Measurements from ENCODE around the gene RFX3.

The RFX3 gene

GRCh38 chr9:3348169-3348568 is 177.6 kb downstream of the RFX3 start:
- Histone ChIP-seq H3K9ac (ENCODE audit: low read depth, low read length) (no peak overlapping the region), H3K4me1 (ENCODE audit: insufficient read depth, low read length) (no peaks in the 10 kb centered on the region), H3K36me3 (ENCODE audit: insufficient read depth, low read length) (no peaks in the 10 kb centered on the region), H3K27ac (ENCODE audit: low read depth, low read length) (no peak overlapping the region), H3K9me3 (ENCODE audit: insufficient read depth, low read depth, low read length) (0 out of 2 replicates have a peak, but pooled peaks cover 2% of the 10 kb centered on the region), H3K27me3 (ENCODE audit: insufficient read depth, low read length) (no peaks in the 10 kb centered on the region), H3K4me3 (ENCODE audit: low read length) (no peak overlapping the region)
- WGBS, result no CpG with 5 or more reads among the region's 3 CpGs

- Histone ChIP-seq H3K4me3 (ENCODE audit: low read length) (no peak overlapping the region), H3K9me3 (ENCODE audit: insufficient read depth, low read depth, low read length) (no peaks in the 10 kb centered on the region), H3K27me3 (ENCODE audit: insufficient read depth, low read length) (no peaks in the 10 kb centered on the region), H3K27ac (ENCODE audit: low read depth, low read length) (no peak overlapping the region), H3K4me1 (ENCODE audit: insufficient read depth, low read length) (no peaks in the 10 kb centered on the region), H3K36me3 (ENCODE audit: insufficient read depth, low read length) (no peaks in the 10 kb centered on the region), H3K9ac (ENCODE audit: low read depth, low read length) (no peak overlapping the region)
- WGBS, result 97% methylated on average over 3 of the region's 3 CpGs
Observed at GRCh38 chr9:3346549-3346948, 179.3 kb downstream of the RFX3 start.

GRCh38 chr9:3343671-3344070 is 182.1 kb downstream of the RFX3 start:
- H3K27ac ChIP-seq (ENCODE audit: low read depth, low read length), result no peak overlapping the region
- no peaks in the 10 kb centered on the region for H3K4me1 ChIP-seq (ENCODE audit: insufficient read depth, low read length)
- H3K27me3 ChIP-seq (ENCODE audit: insufficient read depth, low read length), result no peaks in the 10 kb centered on the region
- no peak overlapping the region for H3K4me3 ChIP-seq (ENCODE audit: low read length)
- no peak overlapping the region for H3K9ac ChIP-seq (ENCODE audit: low read depth, low read length)
- H3K36me3 ChIP-seq (ENCODE audit: insufficient read depth, low read length), result no peaks in the 10 kb centered on the region
- no peaks in the 10 kb centered on the region for H3K9me3 ChIP-seq (ENCODE audit: insufficient read depth, low read depth, low read length)

- no peaks in the 10 kb centered on the region for H3K4me1 ChIP-seq (ENCODE audit: insufficient read depth, low read length)
- H3K9ac ChIP-seq (ENCODE audit: low read depth, low read length), result no peak overlapping the region
- no peak overlapping the region for H3K27ac ChIP-seq (ENCODE audit: low read depth, low read length)
- no CpG with 5 or more reads among the region's 2 CpGs for WGBS
- no peaks in the 10 kb centered on the region for H3K27me3 ChIP-seq (ENCODE audit: insufficient read depth, low read length)
- no peak overlapping the region for H3K4me3 ChIP-seq (ENCODE audit: low read length)
- no peaks in the 10 kb centered on the region for H3K9me3 ChIP-seq (ENCODE audit: insufficient read depth, low read depth, low read length)
- H3K36me3 ChIP-seq (ENCODE audit: insufficient read depth, low read length), result no peaks in the 10 kb centered on the region
Observed at GRCh38 chr9:3342159-3342777, 183.5 kb downstream of the RFX3 start.

- no peaks in the 10 kb centered on the region for H3K27me3 ChIP-seq (ENCODE audit: insufficient read depth, low read length)
- no peak overlapping the region for H3K4me3 ChIP-seq (ENCODE audit: low read length)
- H3K36me3 ChIP-seq (ENCODE audit: insufficient read depth, low read length), result no peaks in the 10 kb centered on the region
- H3K27ac ChIP-seq (ENCODE audit: low read depth, low read length), result no peak overlapping the region
- 94% methylated on average over 2 of the region's 3 CpGs for WGBS
- no peak overlapping the region for H3K9ac ChIP-seq (ENCODE audit: low read depth, low read length)
- H3K4me1 ChIP-seq (ENCODE audit: insufficient read depth, low read length), result peaks cover 4% of the 10 kb centered on the region; the same call in 1 of the 2 replicates
- H3K9me3 ChIP-seq (ENCODE audit: insufficient read depth, low read depth, low read length), result no peaks in the 10 kb centered on the region
Observed at GRCh38 chr9:3337515-3338225, 188.1 kb downstream of the RFX3 start.

GRCh38 chr9:3336951-3337350 is 188.8 kb downstream of the RFX3 start:
- Histone ChIP-seq H3K27me3 (ENCODE audit: insufficient read depth, low read length) (no peaks in the 10 kb centered on the region), H3K9me3 (ENCODE audit: insufficient read depth, low read depth, low read length) (no peaks in the 10 kb centered on the region), H3K4me1 (ENCODE audit: insufficient read depth, low read length) (peaks cover 6% of the 10 kb centered on the region; the same call in 1 of the 2 replicates), H3K27ac (ENCODE audit: low read depth, low read length) (no peak overlapping the region), H3K9ac (ENCODE audit: low read depth, low read length) (no peak overlapping the region), H3K36me3 (ENCODE audit: insufficient read depth, low read length) (no peaks in the 10 kb centered on the region), H3K4me3 (ENCODE audit: low read length) (no peak overlapping the region)
- WGBS, result 95% methylated on average over 3 of the region's 3 CpGs

- no peaks in the 10 kb centered on the region for H3K36me3 ChIP-seq (ENCODE audit: insufficient read depth, low read length)
- H3K9me3 ChIP-seq (ENCODE audit: insufficient read depth, low read depth, low read length), result no peaks in the 10 kb centered on the region
- WGBS, result 49% methylated on average over 1 of the region's 2 CpGs
- H3K4me3 ChIP-seq (ENCODE audit: low read length), result no peak overlapping the region
- no peaks in the 10 kb centered on the region for H3K27me3 ChIP-seq (ENCODE audit: insufficient read depth, low read length)
- H3K4me1 ChIP-seq (ENCODE audit: insufficient read depth, low read length), result peaks cover 6% of the 10 kb centered on the region; the same call in 1 of the 2 replicates
- no peak overlapping the region for H3K9ac ChIP-seq (ENCODE audit: low read depth, low read length)
- H3K27ac ChIP-seq (ENCODE audit: low read depth, low read length), result no peak overlapping the region
Observed at GRCh38 chr9:3332802-3333201, 193.0 kb downstream of the RFX3 start.

- H3K9ac ChIP-seq (ENCODE audit: low read depth, low read length), result no peak overlapping the region
- WGBS, result 71% methylated on average over 2 of the region's 2 CpGs
- no peak overlapping the region for H3K27ac ChIP-seq (ENCODE audit: low read depth, low read length)
- no peaks in the 10 kb centered on the region for H3K36me3 ChIP-seq (ENCODE audit: insufficient read depth, low read length)
- H3K27me3 ChIP-seq (ENCODE audit: insufficient read depth, low read length), result no peaks in the 10 kb centered on the region
- H3K4me1 ChIP-seq (ENCODE audit: insufficient read depth, low read length), result peaks cover 6% of the 10 kb centered on the region; the same call in 1 of the 2 replicates
- no peaks in the 10 kb centered on the region for H3K9me3 ChIP-seq (ENCODE audit: insufficient read depth, low read depth, low read length)
- no peak overlapping the region for H3K4me3 ChIP-seq (ENCODE audit: low read length)
Observed at GRCh38 chr9:3331801-3332200, 194.0 kb downstream of the RFX3 start.

- H3K4me1 ChIP-seq (ENCODE audit: insufficient read depth, low read length), result peaks cover 6% of the 10 kb centered on the region; the same call in 1 of the 2 replicates
Observed at GRCh38 chr9:3330792-3331420, 194.9 kb downstream of the RFX3 start.

GRCh38 chr9:3329361-3329760 is 196.4 kb downstream of the RFX3 start:
- no CpG with 5 or more reads among the region's 2 CpGs for WGBS
- Histone ChIP-seq H3K9me3 (ENCODE audit: insufficient read depth, low read depth, low read length) (no peaks in the 10 kb centered on the region), H3K27me3 (ENCODE audit: insufficient read depth, low read length) (no peaks in the 10 kb centered on the region), H3K4me1 (ENCODE audit: insufficient read depth, low read length) (peaks cover 6% of the 10 kb centered on the region; the same call in 1 of the 2 replicates), H3K36me3 (ENCODE audit: insufficient read depth, low read length) (no peaks in the 10 kb centered on the region), H3K9ac (ENCODE audit: low read depth, low read length) (no peak overlapping the region), H3K27ac (ENCODE audit: low read depth, low read length) (no peak overlapping the region), H3K4me3 (ENCODE audit: low read length) (no peak overlapping the region)

More at GRCh38 chr9:3330792-3331420, 194.9 kb downstream of the RFX3 start:
- no peaks in the 10 kb centered on the region for H3K36me3 ChIP-seq (ENCODE audit: insufficient read depth, low read length)
- H3K4me3 ChIP-seq (ENCODE audit: low read length), result no peak overlapping the region
- H3K27me3 ChIP-seq (ENCODE audit: insufficient read depth, low read length), result no peaks in the 10 kb centered on the region
- H3K9me3 ChIP-seq (ENCODE audit: insufficient read depth, low read depth, low read length), result no peaks in the 10 kb centered on the region
- no peak overlapping the region for H3K27ac ChIP-seq (ENCODE audit: low read depth, low read length)
- no peak overlapping the region for H3K9ac ChIP-seq (ENCODE audit: low read depth, low read length)

- Histone ChIP-seq H3K36me3 (ENCODE audit: insufficient read depth, low read length) (no peaks in the 10 kb centered on the region), H3K9ac (ENCODE audit: low read depth, low read length) (no peak overlapping the region), H3K4me1 (ENCODE audit: insufficient read depth, low read length) (no peaks in the 10 kb centered on the region), H3K9me3 (ENCODE audit: insufficient read depth, low read depth, low read length) (no peaks in the 10 kb centered on the region), H3K4me3 (ENCODE audit: low read length) (no peak overlapping the region), H3K27me3 (ENCODE audit: insufficient read depth, low read length) (no peaks in the 10 kb centered on the region), H3K27ac (ENCODE audit: low read depth, low read length) (no peak overlapping the region)
- 99% methylated on average over 2 of the region's 2 CpGs for WGBS
Observed at GRCh38 chr9:3323714-3324113, 202.1 kb downstream of the RFX3 start.

All from HUES64 (cell line).